GM23248 (cell line): Measurements from ENCODE around the gene KRT83.

Experiments
- EZH2 ChIP-seq: fragments of 200-600 bp; sonication (generic); IDR thresholded peaks from 2 replicates; pipeline ENCODE4 v1.6.1; 2018; ENCODE audit warnings: antibody characterized with exemption, mild to moderate bottlenecking; ENCODE audit not compliant: insufficient read depth, poor library complexity, severe bottlenecking
- EZH2phosphoT487 ChIP-seq: fragments of 200-600 bp; sonication (generic); IDR thresholded peaks from 2 replicates; pipeline ENCODE4 v1.6.1; 2018; ENCODE audit warnings: antibody characterized with exemption, moderate library complexity, mild to moderate bottlenecking, low read depth; ENCODE audit not compliant: insufficient read depth

DNA sequence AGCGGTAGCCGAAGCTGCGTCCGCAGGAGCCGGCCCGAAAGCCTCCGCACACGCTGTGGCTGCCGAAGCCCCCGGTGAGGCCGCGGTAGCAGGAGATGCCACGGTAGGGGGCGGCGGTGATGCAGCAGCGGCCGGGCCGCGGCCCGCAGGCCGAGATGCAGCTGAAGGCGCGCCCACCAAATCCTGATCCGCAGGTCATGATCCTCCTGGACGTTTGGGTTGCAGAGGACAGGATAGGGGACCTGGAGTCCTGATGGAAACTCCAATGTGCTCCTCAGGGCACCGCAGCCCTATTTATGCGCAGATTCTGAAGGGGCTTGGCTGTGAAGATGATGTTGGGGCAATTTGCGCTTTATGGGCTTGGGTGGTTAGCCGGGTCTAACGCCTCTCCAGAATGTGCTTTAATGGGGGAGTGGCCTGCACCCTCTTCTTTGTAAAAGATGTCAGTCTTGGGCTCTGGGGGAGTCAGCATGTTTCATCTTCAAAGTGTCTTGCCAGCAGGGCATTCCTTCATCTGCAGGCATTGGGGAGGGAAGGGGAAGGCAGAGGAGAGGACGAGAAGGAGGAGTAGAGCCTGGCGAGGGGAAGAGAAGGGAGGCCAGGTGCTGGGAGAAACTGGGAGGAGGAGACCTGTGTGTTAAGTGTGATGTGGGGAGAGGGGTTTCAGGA is 29.8 kb downstream of the KRT83 start, which contains the start of gene KRT81:
- TF ChIP-seq EZH2phosphoT487 = no peak
- TF ChIP-seq EZH2 = no peak
